GM18505 (cell line): ENCODE results near the gene VPS35.
"Not testable (repeated sequence)": the region's sequence is repeated elsewhere in the genome, so short reads cannot be mapped to it uniquely, and the experiment has no call there.

ENCODE experiments used
- ATAC-seq: cut with Tn5 transposase; IDR thresholded peaks from one replicate; pipeline ENCODE4 v1.9.1; 2021; ENCODE audit not compliant: unreplicated experiment
- POLR2A ChIP-seq: IDR thresholded peaks from 4 replicates; pipeline ENCODE4 v1.6.1; 2011; ENCODE audit warnings: borderline replicate concordance; ENCODE audit not compliant: insufficient read depth, insufficient read length; ENCODE audit errors: extremely low read depth

VPS35 gene

GRCh38 chr16:46701615-46702014 is 12.6 kb upstream of the VPS35 start:
- TF ChIP-seq POLR2A, result no peak
- ATAC-seq, result no peak

GRCh38 chr16:46700048-46700447 is 11.1 kb upstream of the VPS35 start:
- TF ChIP-seq POLR2A, result no peak
- no peak for ATAC-seq

GRCh38 chr16:46696957-46697356 is 8.0 kb upstream of the VPS35 start:
- no peak for ATAC-seq
- no peak for TF ChIP-seq POLR2A

- TF ChIP-seq POLR2A, result no peak
- ATAC-seq, result no peak
Measured at GRCh38 chr16:46695937-46696336, 7.0 kb upstream of the VPS35 start.

- ATAC-seq, result no peak
- TF ChIP-seq POLR2A, result no peak
Measured at GRCh38 chr16:46693598-46693997, 4.6 kb upstream of the VPS35 start.

GRCh38 chr16:46691726-46692125 is 2.7 kb upstream of the VPS35 start:
- ATAC-seq, result no peak
- TF ChIP-seq POLR2A, result no peak

GRCh38 chr16:46690281-46691178 is 1.6 kb upstream of the VPS35 start:
- ATAC-seq, result no peak
- no peak for TF ChIP-seq POLR2A

GRCh38 chr16:46689365-46690280 is 645 bp upstream of the VPS35 start, which contains the start of gene ORC6:
Gene ORC6 (plus strand): TSS chr16:46689659. CDS start chr16:46689706, 47 bp downstream.
- peak; percentile 72 for ATAC-seq
- peak; percentile 73 for TF ChIP-seq POLR2A

GRCh38 chr16:46688101-46688653 is 801 bp downstream of the VPS35 start:
- no peak for TF ChIP-seq POLR2A
- no peak for ATAC-seq

- TF ChIP-seq POLR2A, result no peak
- no peak for ATAC-seq
Measured at GRCh38 chr16:46687486-46687885, 1.5 kb downstream of the VPS35 start.

GRCh38 chr16:46686815-46687473 is 2.0 kb downstream of the VPS35 start:
- no peak for ATAC-seq
- TF ChIP-seq POLR2A, result no peak

GRCh38 chr16:46681867-46682266 is 7.1 kb downstream of the VPS35 start:
- ATAC-seq, result not testable (repeated sequence)

- ATAC-seq, result not testable (repeated sequence)
Measured at GRCh38 chr16:46677943-46678342, 11.0 kb downstream of the VPS35 start.
